SK-N-SH (cell line): ENCODE measurements around the gene NDUFB8. TPM values are rescaled to one million over a fixed set of nuclear protein-coding genes. Genes with fewer than 3 reads are reported as not detected.
"Not testable (repeated sequence)": the region's sequence is repeated elsewhere in the genome, so short reads cannot be mapped to it uniquely, and the experiment has no call there.

Experiments used
- CTCF ChIA-PET: fragments of 300-600, 350-600 bp; formaldehyde crosslinking; extraction: SDS; loops from one replicate; lab custom pipeline; 2021; lab: Yijun Ruan, JAX
- POLR2A ChIA-PET: fragments of 350-600 bp; sonication (Branson Sonifier 250); formaldehyde crosslinking; extraction: SDS; loops from one replicate; lab custom pipeline; 2020; ENCODE audit warnings: antibody characterized with exemption, inconsistent platforms; lab: Yijun Ruan, JAX
- DNase-seq: peaks from one replicate; pipeline ENCODE4 v3.0.0; 2012
- H2AFZ ChIP-seq: fragments of 200-600 bp; sonication (generic); 2 replicates; pipeline ENCODE4 v1.8.1; 2016; ENCODE audit warnings: antibody characterized with exemption, mild to moderate bottlenecking, low read depth
- H3F3A ChIP-seq: fragments of 200-600 bp; sonication (generic); replicated peaks from 2 replicates; pipeline ENCODE3; 2016; ENCODE audit warnings: antibody characterized with exemption, mild to moderate bottlenecking; ENCODE audit not compliant: insufficient read depth
- H3K27ac ChIP-seq, 2 experiments: fragments of 200-500 bp in 1 of 2; fragments of 200-600 bp in 1 of 2; sonication (Bioruptor generic) in 1 of 2; sonication (generic), shearing (Covaris generic) in 1 of 2; 2 replicates each; pipeline versions ENCODE4 v1.5.1 to v1.6.1; 2014 to 2016; ENCODE audit warnings: low read depth in 2 of 2, inconsistent platforms in 1 of 2, low read length in 1 of 2, mild to moderate bottlenecking in 1 of 2, mixed read lengths in 1 of 2
- H3K27me3 ChIP-seq: fragments of 200-600 bp; sonication (generic), shearing (Covaris generic); 2 replicates; pipeline ENCODE4 v1.6.1; 2016; ENCODE audit warnings: mixed run types; ENCODE audit not compliant: insufficient read depth
- H3K36me3 ChIP-seq, 2 experiments: fragments of 200-500 bp in 1 of 2; fragments of 200-600 bp in 1 of 2; sonication (Bioruptor generic) in 1 of 2; sonication (generic) in 1 of 2; replicated peaks in 1 of 2; 2 replicates each; pipeline versions ENCODE3 to v1.5.1; 2014 to 2016; ENCODE audit warnings: low read length in 1 of 2, mild to moderate bottlenecking in 1 of 2; ENCODE audit not compliant: insufficient read depth in 2 of 2, control insufficient read depth in 1 of 2
- H3K4me1 ChIP-seq, 2 experiments: fragments of 200-500 bp in 1 of 2; fragments of 200-600 bp in 1 of 2; sonication (Bioruptor generic) in 1 of 2; sonication (generic), shearing (Covaris generic) in 1 of 2; 2 replicates each; pipeline versions ENCODE4 v1.5.1 to v1.6.1; 2014 to 2016; ENCODE audit warnings: low read depth in 1 of 2, low read length in 1 of 2, mixed run types in 1 of 2; ENCODE audit not compliant: insufficient read depth in 2 of 2, control insufficient read depth in 1 of 2
- H3K4me2 ChIP-seq: fragments of 200-600 bp; sonication (generic), shearing (Covaris generic); 2 replicates; pipeline ENCODE4 v1.6.1; 2017; ENCODE audit warnings: mixed run types
- H3K4me3 ChIP-seq, 2 experiments: fragments of 200-500 bp in 1 of 2; fragments of 200-600 bp in 1 of 2; sonication (Bioruptor generic) in 1 of 2; sonication (generic), shearing (Covaris generic) in 1 of 2; 2 replicates each; pipeline versions ENCODE4 v1.5.1 to v1.8.1; 2014 to 2016; ENCODE audit warnings: low read depth in 2 of 2, inconsistent platforms in 1 of 2, low read length in 1 of 2, mild to moderate bottlenecking in 1 of 2, mixed read lengths in 1 of 2, moderate library complexity in 1 of 2
- H3K79me2 ChIP-seq: fragments of 200-600 bp; sonication (generic); 2 replicates; pipeline ENCODE4 v1.8.1; 2017; ENCODE audit warnings: mild to moderate bottlenecking; ENCODE audit not compliant: insufficient read depth
- H3K9ac ChIP-seq: fragments of 200-600 bp; sonication (generic); 2 replicates; pipeline ENCODE4 v1.6.1; 2017; ENCODE audit warnings: mixed run types
- H3K9me2 ChIP-seq: fragments of 200-600 bp; sonication (generic); 2 replicates; pipeline ENCODE4 v1.6.1; 2017; ENCODE audit warnings: mixed run types
- H3K9me3 ChIP-seq: fragments of 200-600 bp; sonication (generic); 2 replicates; pipeline ENCODE4 v1.6.1; 2017; ENCODE audit warnings: mixed run types, mild to moderate bottlenecking, moderate library complexity
- H4K20me1 ChIP-seq: fragments of 200-600 bp; sonication (generic); 2 replicates; pipeline ENCODE4 v1.6.1; 2017; ENCODE audit warnings: mild to moderate bottlenecking, mixed run types; ENCODE audit not compliant: insufficient read depth
- JUND ChIP-seq: IDR thresholded peaks from 2 replicates; pipeline ENCODE4 v1.4.0; 2012
- NFIC ChIP-seq: IDR thresholded peaks from 2 replicates; pipeline ENCODE4 v1.4.0; 2012; ENCODE audit warnings: borderline replicate concordance
- YY1 ChIP-seq: IDR thresholded peaks from 2 replicates; pipeline ENCODE4 v1.4.0; 2012; ENCODE audit warnings: low read depth, mild to moderate bottlenecking
- WGBS: methylation state at CpG from one replicate; pipeline ENCODE4 v1.1.6; 2017; ENCODE audit warnings: low lambda C conversion rate; 5-methylcytosine and 5-hydroxymethylcytosine counted together
- polyA plus RNA-seq, 3 experiments: library from polyadenylated mRNA; depleted of rRNA; stranded (reverse); fragments of >200 nt; gene quantifications; 2 replicates each; pipeline ENCODE4 v1.2.3, GENCODE V29; 2012
- TF ChIP-seq, protein P1 (sequence below): IDR thresholded peaks from 2 replicates; pipeline ENCODE4; 2012

NDUFB8 gene
- polyA plus RNA-seq, 1 of the 3 experiments (the other 2 are of a cell fraction): 368 TPM

DNA sequence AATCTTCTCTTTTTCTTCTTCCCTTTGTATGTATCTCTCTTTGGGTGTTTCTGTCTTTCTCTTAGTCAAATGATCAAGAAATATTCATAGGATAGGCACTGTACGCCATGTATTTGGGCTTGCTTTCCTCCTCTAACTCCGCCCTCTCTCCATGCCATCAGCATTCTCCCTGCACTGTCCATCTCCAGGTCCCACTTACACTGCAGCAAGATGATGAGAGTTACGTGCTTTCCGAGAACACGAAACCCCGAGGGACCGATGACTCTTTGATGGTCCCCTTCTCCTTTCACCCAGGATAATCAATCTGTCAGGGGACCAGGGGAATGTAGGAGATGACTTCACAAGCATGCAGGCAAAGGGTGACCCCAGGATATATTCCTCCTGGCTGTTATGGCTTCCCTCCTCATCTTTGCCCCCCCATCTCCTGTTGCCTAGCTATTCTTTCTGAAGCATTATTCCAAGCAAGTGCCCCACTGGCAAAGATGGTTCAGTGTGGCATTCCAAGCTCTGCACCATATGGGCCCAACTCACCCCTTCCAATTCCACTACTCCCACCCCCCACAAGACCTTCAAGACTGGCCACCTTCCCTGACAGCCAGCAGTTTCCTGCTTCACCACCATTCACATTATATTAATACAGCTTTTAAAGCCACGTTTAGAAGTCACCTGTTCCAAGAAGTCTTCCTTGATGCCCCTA lies 46.1 kb upstream of the NDUFB8 start:
- Histone ChIP-seq H2AFZ (no peak overlapping the region), H3K9ac (no peak overlapping the region), H3K36me3 (no peaks in the 10 kb centered on the region), H3K79me2 (no peaks in the 10 kb centered on the region), H3K9me3 (no peaks in the 10 kb centered on the region), H3K4me3 (no peak overlapping the region), H3K4me1 (no peaks in the 10 kb centered on the region), H3K27ac (no peak overlapping the region)
- DNase-seq: no peak
- WGBS: 54% methylated on average over 8 of the region's 8 CpGs
- CTCF ChIA-PET: interaction anchor here (1.3 to 2.6 kb wide), 2 partner anchors 11 to 13 kb away, joined by 4 to 19 read pairs; no protein-coding TSS in a partner anchor
- TF ChIP-seq YY1: no peak
- TF ChIP-seq, protein P1, sequence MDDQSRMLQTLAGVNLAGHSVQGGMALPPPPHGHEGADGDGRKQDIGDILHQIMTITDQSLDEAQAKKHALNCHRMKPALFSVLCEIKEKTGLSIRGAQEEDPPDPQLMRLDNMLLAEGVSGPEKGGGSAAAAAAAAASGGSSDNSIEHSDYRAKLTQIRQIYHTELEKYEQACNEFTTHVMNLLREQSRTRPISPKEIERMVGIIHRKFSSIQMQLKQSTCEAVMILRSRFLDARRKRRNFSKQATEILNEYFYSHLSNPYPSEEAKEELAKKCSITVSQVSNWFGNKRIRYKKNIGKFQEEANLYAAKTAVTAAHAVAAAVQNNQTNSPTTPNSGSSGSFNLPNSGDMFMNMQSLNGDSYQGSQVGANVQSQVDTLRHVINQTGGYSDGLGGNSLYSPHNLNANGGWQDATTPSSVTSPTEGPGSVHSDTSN: no peak
- TF ChIP-seq, all 33 proteins: peak for 0
- Histone ChIP-seq H3K27me3 (peaks cover 53% of the 10 kb centered on the region), H3F3A (no peaks in the 10 kb centered on the region), H3K9me2 (no peaks in the 10 kb centered on the region), H4K20me1 (no peaks in the 10 kb centered on the region), H3K4me2 (no peak overlapping the region)
- POLR2A ChIA-PET: no interaction called here

DNA sequence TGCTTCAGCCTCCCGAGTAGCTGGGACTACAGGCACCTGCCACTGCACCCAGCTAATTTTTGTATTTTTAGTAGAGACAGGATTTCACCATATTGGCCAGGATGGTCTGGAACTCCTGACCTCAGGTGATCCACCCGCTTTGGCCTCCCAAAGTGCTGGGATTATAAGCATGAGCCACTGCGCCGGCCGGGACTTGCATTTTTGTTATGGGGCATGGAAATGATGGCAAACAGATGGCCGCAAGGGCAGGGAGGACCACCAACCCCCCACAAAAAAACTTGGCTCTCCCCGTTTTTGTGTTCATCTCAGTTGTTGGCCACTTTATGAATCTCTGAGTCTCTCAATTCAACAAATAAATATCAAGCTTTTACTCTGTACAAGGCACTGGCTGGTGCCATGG lies 45.5 kb upstream of the NDUFB8 start:
- H3K27ac ChIP-seq, H3K9me3 ChIP-seq, H3F3A ChIP-seq, H3K4me3 ChIP-seq, POLR2A ChIA-PET, H3K79me2 ChIP-seq, H3K4me1 ChIP-seq, H3K9ac ChIP-seq, H3K36me3 ChIP-seq, H4K20me1 ChIP-seq, H2AFZ ChIP-seq, H3K9me2 ChIP-seq, H3K4me2 ChIP-seq, DNase-seq: not testable (repeated sequence)
- WGBS: 44% methylated on average over 7 of the region's 7 CpGs
- CTCF ChIA-PET: interaction anchor here (1.3 to 2.6 kb wide), 2 partner anchors 11 to 12 kb away, joined by 4 to 19 read pairs; no protein-coding TSS in a partner anchor
- peaks cover 53% of the 10 kb centered on the region for H3K27me3 ChIP-seq

DNA sequence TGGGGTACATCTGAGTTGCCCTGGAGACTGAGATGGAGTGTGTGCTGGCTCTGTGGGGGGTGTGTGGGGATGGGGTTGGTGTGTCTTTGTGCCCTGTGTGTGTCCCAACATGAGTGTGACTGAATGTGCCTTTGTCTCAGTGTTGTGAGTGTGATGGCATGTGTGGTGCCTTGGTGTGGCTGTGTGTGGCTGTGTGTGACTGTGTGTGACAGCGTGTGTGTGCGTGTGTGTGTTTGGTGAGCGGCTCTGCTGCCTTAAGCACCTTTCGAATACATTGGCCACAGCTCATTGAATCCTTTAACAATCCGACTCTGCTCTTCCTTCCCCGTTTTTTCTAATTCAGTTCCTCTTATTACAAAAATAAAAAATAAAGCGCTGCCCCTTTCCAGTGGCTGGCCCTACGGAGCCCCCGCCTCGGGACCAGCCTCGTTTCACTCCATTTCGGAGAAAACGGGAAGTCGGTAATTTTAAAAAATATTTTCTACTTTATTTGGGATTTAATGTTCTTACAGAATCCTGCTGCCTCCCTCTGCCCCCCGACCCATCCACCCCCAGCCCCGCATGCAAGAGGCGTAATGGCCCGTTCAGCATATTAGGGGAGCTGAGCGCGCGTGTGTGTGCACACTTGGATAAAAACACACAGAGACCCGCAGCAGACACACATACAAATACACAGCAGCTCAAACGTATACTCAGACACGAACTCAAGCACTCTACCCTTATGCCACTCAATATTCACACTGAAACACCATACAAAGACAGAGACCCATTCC lies 41.6 kb upstream of the NDUFB8 start:
- Histone ChIP-seq H3K27me3 (peaks cover 25% of the 10 kb centered on the region), H2AFZ (no peak overlapping the region), H3K4me2 (no peak overlapping the region), H3K9me2 (no peaks in the 10 kb centered on the region), H3K9ac (no peak overlapping the region), H3K27ac (no peak overlapping the region), H3K9me3 (no peaks in the 10 kb centered on the region), H3K36me3 (no peaks in the 10 kb centered on the region), H4K20me1 (no peaks in the 10 kb centered on the region), H3K4me1 (no peaks in the 10 kb centered on the region), H3F3A (no peaks in the 10 kb centered on the region), H3K4me3 (no peak overlapping the region), H3K79me2 (no peaks in the 10 kb centered on the region)
- ChIA-PET CTCF (interaction anchor here (11.5 kb wide), 1 partner anchor 170 kb away, joined by 262 read pairs; the partner anchor contains the start of gene PAX2), POLR2A (no interaction called here)
- TF ChIP-seq JUND (no peak), NFIC (no peak)
- DNase-seq: peak; percentile 1
- 77% methylated on average over 24 of the region's 24 CpGs for WGBS
